IMR-90 (cell line): ENCODE data around the gene RLN3. TPM values are rescaled to one million over a fixed set of nuclear protein-coding genes. Genes with fewer than 3 reads are reported as not detected.

Experiments
- ATAC-seq: fragments of 200-7000 bp; cut with Tn5 transposase; 2 replicates; pipeline ENCODE4 v1.9.1; 2020; ENCODE audit warnings: low read depth, mild to moderate bottlenecking, moderate library complexity
- BruUV-seq: library from RNA; stranded (reverse); fragments of 400-500 nt; replicated peaks from 2 replicates; lab custom pipeline; 2021; lab: Mats Ljungman, UMichigan
- CTCF ChIA-PET: fragments of 300-600 bp; formaldehyde crosslinking; extraction: SDS; loops from one replicate; lab custom pipeline; 2021; ENCODE audit warnings: antibody characterized with exemption; lab: Yijun Ruan, JAX
- POLR2A ChIA-PET: fragments of 300-600 bp; sonication (Branson Sonifier 250); formaldehyde crosslinking; loops from one replicate; lab custom pipeline; 2022; ENCODE audit warnings: antibody characterized with exemption; ENCODE audit not compliant: unreplicated experiment; lab: Charles Lee
- DNase-seq: peaks from one replicate; pipeline ENCODE4 v3.0.0; 2013
- H2AFZ ChIP-seq: replicated peaks from 2 replicates; pipeline ENCODE3; 2013; ENCODE audit warnings: low read length, mild to moderate bottlenecking; ENCODE audit not compliant: poor library complexity
- H2AK5ac ChIP-seq: 2 replicates; pipeline ENCODE4 v1.6.1; 2013; ENCODE audit warnings: low read depth, low read length, inconsistent platforms
- H2AK9ac ChIP-seq: replicated peaks from 2 replicates; pipeline ENCODE3; 2013; ENCODE audit warnings: mild to moderate bottlenecking, low read depth, low read length, moderate library complexity; ENCODE audit not compliant: poor library complexity
- H2BK120ac ChIP-seq: 2 replicates; pipeline ENCODE4 v1.6.1; 2013; ENCODE audit warnings: low read depth, low read length, inconsistent platforms
- H2BK15ac ChIP-seq: 3 replicates; pipeline ENCODE4 v1.6.1; 2013; ENCODE audit warnings: low read depth, low read length, inconsistent platforms
- H2BK20ac ChIP-seq: 2 replicates; pipeline ENCODE4 v1.6.1; 2013; ENCODE audit warnings: low read depth, mild to moderate bottlenecking, inconsistent platforms, low read length, moderate library complexity
- H2BK5ac ChIP-seq: 2 replicates; pipeline ENCODE4 v1.6.1; 2013; ENCODE audit warnings: mild to moderate bottlenecking, low read depth, low read length, inconsistent platforms; ENCODE audit not compliant: poor library complexity, severe bottlenecking
- H3K14ac ChIP-seq: replicated peaks from 2 replicates; pipeline ENCODE4 v1.6.1; 2013; ENCODE audit warnings: low read depth, low read length, inconsistent platforms
- H3K18ac ChIP-seq: 2 replicates; pipeline ENCODE4 v1.6.1; 2013; ENCODE audit warnings: low read depth, low read length, control low read depth
- H3K23ac ChIP-seq: 2 replicates; pipeline ENCODE4 v1.6.1; 2013; ENCODE audit warnings: low read depth, low read length, inconsistent platforms
- H3K27ac ChIP-seq: 2 replicates; pipeline ENCODE4 v1.5.1; 2013; ENCODE audit warnings: mild to moderate bottlenecking, control low read depth, low read length; ENCODE audit not compliant: insufficient read depth
- H3K27me3 ChIP-seq: 2 replicates; pipeline ENCODE4 v1.6.1; 2013; ENCODE audit warnings: low read length; ENCODE audit not compliant: control insufficient read depth, insufficient read depth
- H3K36me3 ChIP-seq: 2 replicates; pipeline ENCODE4 v1.6.1; 2013; ENCODE audit warnings: low read length, mixed read lengths; ENCODE audit not compliant: control insufficient read depth, insufficient read depth
- H3K4ac ChIP-seq: 2 replicates; pipeline ENCODE4 v1.6.1; 2013; ENCODE audit warnings: low read depth, low read length, inconsistent platforms
- H3K4me1 ChIP-seq: 2 replicates; pipeline ENCODE4 v1.6.1; 2013; ENCODE audit warnings: low read length, mixed read lengths; ENCODE audit not compliant: control insufficient read depth, insufficient read depth
- H3K4me2 ChIP-seq: 2 replicates; pipeline ENCODE4 v1.6.1; 2013; ENCODE audit warnings: low read depth, mild to moderate bottlenecking, control low read depth, low read length, moderate library complexity
- H3K4me3 ChIP-seq: 2 replicates; pipeline ENCODE4 v1.5.1; 2013; ENCODE audit warnings: low read depth, mild to moderate bottlenecking, control low read depth, low read length, moderate library complexity; ENCODE audit not compliant: insufficient read depth
- H3K56ac ChIP-seq: 2 replicates; pipeline ENCODE4 v1.6.1; 2013; ENCODE audit warnings: low read length, inconsistent platforms; ENCODE audit not compliant: insufficient read depth; ENCODE audit errors: extremely low read depth
- H3K79me1 ChIP-seq, 2 experiments: 2 replicates each; pipeline ENCODE4 v1.6.1; 2013; ENCODE audit warnings: low read length in 2 of 2, inconsistent platforms in 1 of 2, low read depth in 1 of 2
- H3K9ac ChIP-seq: 2 replicates; pipeline ENCODE4 v1.6.1; 2013; ENCODE audit warnings: low read depth, low read length, control low read depth
- H3K9me1 ChIP-seq: 2 replicates; pipeline ENCODE4 v1.6.1; 2013; ENCODE audit warnings: low read length, inconsistent platforms; ENCODE audit not compliant: insufficient read depth
- H3K9me3 ChIP-seq: 2 replicates; pipeline ENCODE4 v1.6.1; 2013; ENCODE audit warnings: low read length; ENCODE audit not compliant: control insufficient read depth, insufficient read depth
- H4K20me1 ChIP-seq: 2 replicates; pipeline ENCODE4 v1.6.1; 2013; ENCODE audit warnings: low read length, inconsistent platforms; ENCODE audit not compliant: insufficient read depth
- H4K5ac ChIP-seq: 2 replicates; pipeline ENCODE4 v1.6.1; 2013; ENCODE audit warnings: mild to moderate bottlenecking, low read depth, low read length, control low read depth
- H4K8ac ChIP-seq, 2 experiments: 2 replicates each; pipeline ENCODE4 v1.6.1; 2013; ENCODE audit warnings: low read depth in 2 of 2, low read length in 2 of 2, control low read depth in 1 of 2, inconsistent platforms in 1 of 2
- H4K91ac ChIP-seq: 2 replicates; pipeline ENCODE4 v1.6.1; 2013; ENCODE audit warnings: low read depth, low read length, inconsistent platforms; ENCODE audit not compliant: insufficient read depth
- BHLHE40 ChIP-seq: fragments of 150-350 bp; IDR thresholded peaks from 2 replicates; pipeline ENCODE4 v1.6.1; 2016; ENCODE audit warnings: mild to moderate bottlenecking, low read depth, low read length
- CEBPB ChIP-seq: IDR thresholded peaks from 2 replicates; pipeline ENCODE4 v1.6.1; 2012; ENCODE audit warnings: low read depth, low read length, improper control_type of control experiment
- MAFK ChIP-seq: IDR thresholded peaks from 2 replicates; pipeline ENCODE4 v1.6.1; 2012; ENCODE audit warnings: low read depth, low read length, improper control_type of control experiment
- MAZ ChIP-seq: IDR thresholded peaks from 2 replicates; pipeline ENCODE4 v1.6.1; 2012; ENCODE audit warnings: low read depth, mild to moderate bottlenecking, low read length, improper control_type of control experiment, moderate library complexity, borderline replicate concordance
- RAD21 ChIP-seq: IDR thresholded peaks from 2 replicates; pipeline ENCODE4 v1.6.1; 2012; ENCODE audit warnings: low read length, improper control_type of control experiment
- RCOR1 ChIP-seq: IDR thresholded peaks from 2 replicates; pipeline ENCODE4 v1.6.1; 2012; ENCODE audit warnings: mild to moderate bottlenecking, low read length, improper control_type of control experiment; ENCODE audit not compliant: insufficient replicate concordance
- USF2 ChIP-seq: fragments of 150-350 bp; IDR thresholded peaks from 2 replicates; pipeline ENCODE4 v1.6.1; 2017; ENCODE audit warnings: mild to moderate bottlenecking, antibody characterized with exemption, low read length, low read depth
- WGBS, 2 experiments: methylation state at CpG; one replicate each; pipeline versions ENCODE4 v1.1.5 to v1.1.7; 2013; ENCODE audit warnings: missing lambda C conversion rate in 2 of 2; ENCODE audit not compliant: insufficient read length in 1 of 2; ENCODE audit errors: extremely low coverage in 2 of 2; 5-methylcytosine and 5-hydroxymethylcytosine counted together
- dilution Hi-C: fragments of 300-500 bp; cut with HindIII; formaldehyde crosslinking; loops from one replicate; pipeline ENCODE4 v1.14.3; 2018; ENCODE audit warnings: low sequenced_read_pairs; ENCODE audit not compliant: unreplicated experiment
- in situ Hi-C: fragments of 300-500 bp; cut with MboI; formaldehyde crosslinking; loops from 3 replicates; pipeline ENCODE4 v1.14.3; 2019; ENCODE audit warnings: low sequenced_read_pairs, inconsistent platforms, mixed read lengths
- intact Hi-C: fragments of 100-400 bp; cut with micrococcal nuclease; formaldehyde crosslinking; loops from 2 replicates; pipeline ENCODE4 v1.10.0; 2022
- polyA plus RNA-seq, 3 experiments: library from polyadenylated mRNA; depleted of rRNA; stranded (reverse); fragments of >200 nt; gene quantifications; 2 replicates each; pipeline ENCODE4 v1.2.3, GENCODE V29; 2012; ENCODE audit warnings: low replicate concordance in 1 of 3
- total RNA-seq: library from RNA; depleted of rRNA; stranded (reverse); fragments of >200 nt; gene quantifications from 2 replicates; pipeline ENCODE4 v1.2.3, GENCODE V29; 2012

RLN3 gene
- total and polyA plus RNA-seq, 2 of the 4 experiments (the other 2 are of a cell fraction), result not detected

- DNase-seq (no peak), ATAC-seq (no peak)
- H3K27me3 ChIP-seq, result peaks cover 30% of the 10 kb centered on the region
- H3K9me3 ChIP-seq, result no peaks in the 10 kb centered on the region; the same call in 1 of the 2 replicates
- H3K18ac ChIP-seq, result no peak overlapping the region
- no peak overlapping the region for H3K14ac ChIP-seq
- dilution Hi-C loops, result no loop called here
- H3K4ac ChIP-seq, result no peak overlapping the region
- no peak overlapping the region for H2BK20ac ChIP-seq
- no peak overlapping the region for H2AK5ac ChIP-seq
- H4K91ac ChIP-seq, result no peak overlapping the region
- H4K8ac ChIP-seq, result no peak overlapping the region
- CTCF ChIA-PET, result no interaction called here
- H3K27ac ChIP-seq, result no peak overlapping the region
- no peaks in the 10 kb centered on the region for H3K36me3 ChIP-seq
- H2BK120ac ChIP-seq, result no peak overlapping the region
- WGBS, 2 experiments, result 81% methylated on average over 2 of the region's 4 CpGs; no CpG with 5 or more reads in 1 of the 2 experiments
- no peak overlapping the region for H2AFZ ChIP-seq
- POLR2A ChIA-PET, result no interaction called here
- TF ChIP-seq CEBPB (no peak), RAD21 (no peak), MAZ (no peak), USF2 (no peak), MAFK (no peak), BHLHE40 (no peak), RCOR1 (no peak)
- H2BK5ac ChIP-seq, result no peak overlapping the region
- no peak overlapping the region for H3K9ac ChIP-seq
- no peak overlapping the region for H4K5ac ChIP-seq
- no peak overlapping the region for H3K56ac ChIP-seq
- H4K20me1 ChIP-seq, result no peaks in the 10 kb centered on the region
- no peak overlapping the region for H3K4me3 ChIP-seq
- intact Hi-C loops, result no loop called here
- H3K79me1 ChIP-seq, result no peaks in the 10 kb centered on the region
- no peaks in the 10 kb centered on the region for H3K9me1 ChIP-seq
- BruUV-seq, result no TSS peak
- H2AK9ac ChIP-seq, result no peak overlapping the region
- in situ Hi-C loops, result no loop called here
- H2BK15ac ChIP-seq, result no peak overlapping the region
- H3K4me2 ChIP-seq, result no peak overlapping the region
- no peak overlapping the region for H3K23ac ChIP-seq
- no peaks in the 10 kb centered on the region for H3K4me1 ChIP-seq
Measured at GRCh38 chr19:14028901-14029300, 953 bp downstream of the RLN3 start.
